Motor neuron (in vitro differentiated cells): Measurements from ENCODE around the gene GAS6. TPM values are rescaled to one million over a fixed set of nuclear protein-coding genes. Genes with fewer than 3 reads are reported as not detected.
"Not testable (repeated sequence)": the region's sequence is repeated elsewhere in the genome, so short reads cannot be mapped to it uniquely, and the experiment has no call there.

Experiments
- ATAC-seq, 8 experiments: fragments of 200-7000 bp; cut with Tn5 transposase; replicated peaks in 6 of 8; 2 replicates each; pipeline ENCODE4 v1.8.0; 2021; ENCODE audit warnings: mild to moderate bottlenecking in 8 of 8, moderate library complexity in 8 of 8
- H3K27ac ChIP-seq, 2 donors: fragments of 250-450 bp; sonication (Bioruptor Pico); 2 replicates each; pipeline ENCODE4 v1.9.0; 2021; ENCODE audit warnings: antibody characterized with exemption in 2 of 2, mild to moderate bottlenecking in 2 of 2, moderate library complexity in 1 of 2
- H3K4me1 ChIP-seq, 2 donors: fragments of 250-450 bp; sonication (Bioruptor Pico); replicated peaks in 1 of 2; 2 replicates each; pipeline ENCODE4 v1.6.1; 2021; ENCODE audit warnings: antibody characterized with exemption in 2 of 2, mild to moderate bottlenecking in 2 of 2, moderate library complexity in 1 of 2
- H3K4me3 ChIP-seq, 5 donors: fragments of 250-450 bp; sonication (Bioruptor Pico); 2 replicates each; pipeline ENCODE4 v1.9.0; 2021; ENCODE audit warnings: antibody characterized with exemption in 5 of 5, mild to moderate bottlenecking in 5 of 5, moderate library complexity in 4 of 5
- WGBS, 10 experiments: fragments of 450-650 bp; shearing (Covaris generic); methylation state at CpG; one replicate each; pipeline ENCODE4 v1.0.0; 2022; 5-methylcytosine and 5-hydroxymethylcytosine counted together
- in situ Hi-C, 9 experiments: fragments of 400-800 bp; cut with MboI; loops; one replicate each; pipeline ENCODE4 v1.15.0; 2021; ENCODE audit warnings: low sequenced_read_pairs in 9 of 9, low pct_unique_long_range_greater_than_20kb in 2 of 9; ENCODE audit not compliant: unreplicated experiment in 9 of 9
- total RNA-seq, 8 experiments: library from RNA; unstranded; fragments of 300-600 nt; gene quantifications; 2 replicates each; pipeline versions ENCODE4 v1.2.3 to v1.2.4, GENCODE V29; 2022

GAS6 gene
- total RNA-seq, 8 experiments from 2014 or later, result 3.7 to 37.8 (median 6.8) TPM

GRCh38 chr13:113875837-113876281 is 12.0 kb upstream of the GAS6 start:
- Histone ChIP-seq H3K4me1 (peaks cover 3 to 4% of the 10 kb centered on the region in 2 donors), H3K4me3 (no peak overlapping the region), H3K27ac (no peak overlapping the region)
- in situ Hi-C loops, result no loop called here
- WGBS, 10 experiments, result 0 to 100% (median 80%) methylated on average over 1 to 3 of the region's 11 CpGs; no CpG with 5 or more reads in 5 of the 10 experiments
- peak in 2 of 8 experiments; percentile 46 to 75 for ATAC-seq

- no peak overlapping the region for H3K4me3 ChIP-seq
- WGBS, 10 experiments, result 80 to 100% (median 97%) methylated on average over 1 to 3 of the region's 8 CpGs; no CpG with 5 or more reads in 6 of the 10 experiments
- in situ Hi-C loops, result no loop called here
- H3K27ac ChIP-seq, result no peak overlapping the region
- no peak for ATAC-seq
- peaks cover 3 to 4% of the 10 kb centered on the region in 2 donors for H3K4me1 ChIP-seq
Observed at GRCh38 chr13:113875429-113875815, 11.5 kb upstream of the GAS6 start.

- Histone ChIP-seq H3K27ac (no peak overlapping the region), H3K4me3 (no peak overlapping the region), H3K4me1 (peaks cover 3 to 4% of the 10 kb centered on the region in 2 donors)
- in situ Hi-C loops, result no loop called here
- no peak for ATAC-seq
- 60 to 100% (median 87%) methylated on average over 1 to 8 of the region's 26 CpGs; no CpG with 5 or more reads in 5 of the 10 experiments for WGBS, 10 experiments
Observed at GRCh38 chr13:113874579-113875428, 10.9 kb upstream of the GAS6 start.

- WGBS, 10 experiments, result 60 to 100% (median 83%) methylated on average over 1 to 2 of the region's 10 CpGs; no CpG with 5 or more reads in 7 of the 10 experiments
- Histone ChIP-seq H3K27ac (no peak overlapping the region), H3K4me3 (no peak overlapping the region), H3K4me1 (peaks cover 0 to 2% of the 10 kb centered on the region in 2 donors)
- in situ Hi-C loops, result no loop called here
- ATAC-seq, result no peak
Observed at GRCh38 chr13:113874177-113874576, 10.3 kb upstream of the GAS6 start.

- 79 to 100% (median 86%) methylated on average over 1 to 4 of the region's 4 CpGs; no CpG with 5 or more reads in 1 of the 10 experiments for WGBS, 10 experiments
- Histone ChIP-seq H3K27ac (no peak overlapping the region), H3K4me3 (no peak overlapping the region), H3K4me1 (peaks cover 4 to 5% of the 10 kb centered on the region in 2 donors)
- no peak for ATAC-seq
- in situ Hi-C loops, result no loop called here
Observed at GRCh38 chr13:113869263-113869662, 5.4 kb upstream of the GAS6 start.

- ATAC-seq, H3K4me3 ChIP-seq, in situ Hi-C loops, H3K4me1 ChIP-seq, H3K27ac ChIP-seq: not testable (repeated sequence)
- WGBS, 10 experiments, result 56 to 100% (median 84%) methylated on average over 1 to 4 of the region's 5 CpGs; no CpG with 5 or more reads in 2 of the 10 experiments
Observed at GRCh38 chr13:113867913-113868312, 4.0 kb upstream of the GAS6 start.

- no peak for ATAC-seq
- 62 to 100% (median 83%) methylated on average over 1 to 3 of the region's 4 CpGs; no CpG with 5 or more reads in 3 of the 10 experiments for WGBS, 10 experiments
- in situ Hi-C loops, result no loop called here
- Histone ChIP-seq H3K4me1 (peaks cover 15 to 18% of the 10 kb centered on the region in 2 donors), H3K4me3 (no peak overlapping the region), H3K27ac (no peak overlapping the region)
Observed at GRCh38 chr13:113865427-113865826, 1.6 kb upstream of the GAS6 start.

GRCh38 chr13:113864273-113864890 is 506 bp upstream of the GAS6 start:
- in situ Hi-C loops, result no loop called here
- no peak for ATAC-seq
- Histone ChIP-seq H3K27ac (no peak overlapping the region), H3K4me1 (peaks cover 15 to 18% of the 10 kb centered on the region in 2 donors), H3K4me3 (peak overlapping the region; percentile 51 to 78 (median 55))
- WGBS, 10 experiments, result 0 to 35% (median 17%) methylated on average over 1 to 9 of the region's 10 CpGs; no CpG with 5 or more reads in 3 of the 10 experiments

GRCh38 chr13:113862931-113863523 is 849 bp downstream of the GAS6 start:
- ATAC-seq, result peak; percentile 9 to 62 (median 42)
- peaks cover 15 to 18% of the 10 kb centered on the region in 2 donors for H3K4me1 ChIP-seq
- H3K4me3 ChIP-seq, result peak overlapping the region; percentile 51 to 78 (median 55)
- in situ Hi-C loops, result no loop called here
- peak overlapping the region; percentile 18 to 28 for H3K27ac ChIP-seq
- WGBS, 10 experiments, result 0 to 29% methylated on average over 1 to 16 of the region's 60 CpGs; no CpG with 5 or more reads in 8 of the 10 experiments

GRCh38 chr13:113862191-113862930 is 1.5 kb downstream of the GAS6 start:
- peak overlapping the region; percentile 51 to 78 (median 55) for H3K4me3 ChIP-seq
- in situ Hi-C loops, result no loop called here
- ATAC-seq, result peak in 4 of 8 experiments; percentile 12 to 17 (median 15)
- 65 to 100% (median 93%) methylated on average over 1 to 7 of the region's 31 CpGs; no CpG with 5 or more reads in 3 of the 10 experiments for WGBS, 10 experiments
- peaks cover 15 to 18% of the 10 kb centered on the region in 2 donors for H3K4me1 ChIP-seq
- no peak overlapping the region for H3K27ac ChIP-seq

- peaks cover 15 to 18% of the 10 kb centered on the region in 2 donors for H3K4me1 ChIP-seq
- WGBS, 10 experiments, result 59 to 100% (median 80%) methylated on average over 1 to 9 of the region's 12 CpGs; no CpG with 5 or more reads in 3 of the 10 experiments
- H3K27ac ChIP-seq, result no peak overlapping the region
- ATAC-seq, result no peak
- in situ Hi-C loops, result no loop called here
- H3K4me3 ChIP-seq, result no peak overlapping the region
Observed at GRCh38 chr13:113861433-113862030, 2.3 kb downstream of the GAS6 start.
